HepG2 (cell line): ENCODE measurements around the gene C5orf24. TPM values are rescaled to one million over a fixed set of nuclear protein-coding genes. Genes with fewer than 3 reads are reported as not detected.

Experiments used
- ATAC-seq: fragments of 200-7000 bp; cut with Tn5 transposase; 3 replicates; pipeline ENCODE4 v1.9.1; 2020; ENCODE audit warnings: mild to moderate bottlenecking, moderate library complexity
- BruUV-seq: library from RNA; stranded (reverse); fragments of 400-500 nt; replicated peaks from 2 replicates; lab custom pipeline; 2021; lab: Mats Ljungman, UMichigan
- CTCF ChIA-PET: fragments of 300-600 bp; formaldehyde crosslinking; extraction: SDS; loops from one replicate; lab custom pipeline; 2021; ENCODE audit warnings: low total read pairs, inconsistent platforms, low intra/inter-chr PET ratio; lab: Yijun Ruan, JAX
- POLR2A ChIA-PET: fragments of 350-600 bp; sonication (Branson Sonifier 250); formaldehyde crosslinking; loops from one replicate; lab custom pipeline; 2020; ENCODE audit warnings: antibody characterized with exemption, inconsistent platforms; lab: Yijun Ruan, JAX
- DNase-seq: peaks from one replicate; pipeline ENCODE4 v3.0.0-alpha.2; 2015; ENCODE audit warnings: low spot score
- FAIRE-seq: peaks from 3 replicates; lab custom pipeline; 2011; peaks lifted over from hg19 to GRCh38; lab: Jason Lieb, UNC
- H2AFZ ChIP-seq: one replicate; pipeline ENCODE4 v1.6.1; 2011; ENCODE audit warnings: low read length, inconsistent platforms
- H3K27ac ChIP-seq: fragments of 300-600 bp; 3 replicates; pipeline ENCODE4 v1.8.0; 2011; ENCODE audit warnings: mixed run types, mild to moderate bottlenecking, mixed read lengths, low read length, inconsistent platforms; ENCODE audit not compliant: insufficient read depth; ENCODE audit errors: extremely low read length
- H3K27me3 ChIP-seq, 2 experiments: fragments of 200-600 bp in 1 of 2; 2 replicates in 1 of 2; 3 replicates in 1 of 2; pipeline versions ENCODE4 v1.6.0 to v1.8.0; 2011; ENCODE audit warnings: low read length in 2 of 2, mild to moderate bottlenecking in 2 of 2, moderate library complexity in 2 of 2, inconsistent platforms in 1 of 2; ENCODE audit not compliant: insufficient read depth in 2 of 2, control insufficient read depth in 1 of 2
- H3K36me3 ChIP-seq, 2 experiments: fragments of 200-600 bp in 1 of 2; replicated peaks in 1 of 2; 2 replicates in 1 of 2; 3 replicates in 1 of 2; pipeline versions ENCODE4 v1.5.1 to v1.8.0; 2011; ENCODE audit warnings: low read length in 2 of 2, inconsistent platforms in 1 of 2; ENCODE audit not compliant: insufficient read depth in 2 of 2, control insufficient read depth in 1 of 2
- H3K4me1 ChIP-seq: 2 replicates; pipeline ENCODE4 v1.5.1; 2012; ENCODE audit warnings: low read length, inconsistent platforms; ENCODE audit not compliant: insufficient read depth
- H3K4me2 ChIP-seq: 2 replicates; pipeline ENCODE4 v1.6.0; 2011; ENCODE audit warnings: low read depth, low read length, inconsistent platforms
- H3K4me3 ChIP-seq, 3 experiments: fragments of 200-600 bp in 1 of 3; sonication (generic), shearing (Covaris generic) in 1 of 3; replicated peaks in 1 of 3; 2 replicates each; pipeline ENCODE4 v1.5.1; 2011 to 2016; ENCODE audit warnings: low read length in 3 of 3, inconsistent platforms in 2 of 3, low read depth in 2 of 3, mild to moderate bottlenecking in 2 of 3, control low read depth in 1 of 3, mixed read lengths in 1 of 3; ENCODE audit not compliant: insufficient read depth in 1 of 3
- H3K79me2 ChIP-seq: one replicate; pipeline ENCODE4 v1.6.1; 2011; ENCODE audit warnings: low read length, inconsistent platforms; ENCODE audit not compliant: insufficient read depth
- H3K9ac ChIP-seq: 2 replicates; pipeline ENCODE4 v1.6.0; 2011; ENCODE audit warnings: mild to moderate bottlenecking, low read depth, low read length, inconsistent platforms; ENCODE audit not compliant: insufficient read depth
- H3K9me3 ChIP-seq: 2 replicates; pipeline ENCODE4 v1.5.1; 2012; ENCODE audit warnings: mild to moderate bottlenecking, low read length
- H4K20me1 ChIP-seq: 2 replicates; pipeline ENCODE4 v1.6.0; 2011; ENCODE audit warnings: inconsistent platforms, mild to moderate bottlenecking, low read length, moderate library complexity; ENCODE audit not compliant: insufficient read depth
- KAT7 ChIP-seq: IDR thresholded peaks from 2 replicates; pipeline ENCODE4 v1.6.1; 2018; ENCODE audit warnings: borderline replicate concordance, missing compliant biosample characterization
- RAD51 ChIP-seq: fragments of 450-650 bp; IDR thresholded peaks from 2 replicates; pipeline ENCODE4 v1.6.1; 2016; ENCODE audit warnings: borderline replicate concordance
- RELA ChIP-seq: sonication (generic); formaldehyde crosslinking; IDR thresholded peaks from 2 replicates; pipeline ENCODE4 v1.4.0; 2020; ENCODE audit warnings: missing genetic modification reagents
- REPIN1 ChIP-seq: sonication (generic); formaldehyde crosslinking; IDR thresholded peaks from 2 replicates; pipeline ENCODE4 v1.8.0; 2022; ENCODE audit warnings: missing genetic modification reagents, low read depth, mild to moderate bottlenecking, borderline replicate concordance
- SRSF9 ChIP-seq: fragments of 200-400 bp; formaldehyde crosslinking; IDR thresholded peaks from 2 replicates; pipeline ENCODE4 v1.6.1; 2018; ENCODE audit warnings: borderline replicate concordance, mild to moderate bottlenecking, low read depth, low read length; ENCODE audit not compliant: insufficient read depth, poor library complexity, severe bottlenecking
- ZBTB43 ChIP-seq: sonication (generic); formaldehyde crosslinking; conservative IDR thresholded peaks from 2 replicates; pipeline ENCODE4 v1.4.0; 2020; ENCODE audit warnings: missing genetic modification reagents
- ZNF615 ChIP-seq: sonication (generic); formaldehyde crosslinking; IDR thresholded peaks from 2 replicates; pipeline ENCODE4 v1.5.0; 2020; ENCODE audit warnings: mild to moderate bottlenecking, missing genetic modification reagents, borderline replicate concordance
- ZNF710 ChIP-seq: sonication (generic); formaldehyde crosslinking; IDR thresholded peaks from 2 replicates; pipeline ENCODE4 v1.5.0; 2020; ENCODE audit warnings: mild to moderate bottlenecking, missing genetic modification reagents, borderline replicate concordance
- WGBS: methylation state at CpG from one replicate; pipeline ENCODE4 v1.1.6; 2017; ENCODE audit warnings: low lambda C conversion rate; 5-methylcytosine and 5-hydroxymethylcytosine counted together
- in situ Hi-C: cut with HindIII; loops from 2 replicates; pipeline ENCODE4 v1.10.0; 2017; ENCODE audit warnings: low pct_unique_long_range_greater_than_20kb; ENCODE audit not compliant: extremely low pct_ligation_motif_present
- intact Hi-C: fragments of 100-400 bp; cut with micrococcal nuclease; formaldehyde crosslinking; loops from one replicate; pipeline ENCODE4 v1.10.0; 2022; ENCODE audit not compliant: unreplicated experiment
- polyA plus RNA-seq, 8 experiments: library from polyadenylated mRNA; depleted of rRNA in 3 of 8; stranded (reverse) in 7 of 8; unstranded in 1 of 8; fragments of >200 nt; fragmentation: Illumina TruSeq in 4 of 8; extraction: Trizol in 4 of 8; gene quantifications; 2 replicates each; pipeline versions ENCODE4 v1.2.1 to v1.2.3, GENCODE V29; 2011 to 2016; ENCODE audit warnings: low read depth in 4 of 8, missing spikeins in 1 of 8, mixed read lengths in 1 of 8; ENCODE audit not compliant: insufficient read depth in 1 of 8
- total RNA-seq, 5 experiments: library from RNA; depleted of rRNA; stranded (reverse); fragments of >200 nt; fragmentation: Illumina TruSeq; extraction: Trizol; gene quantifications; 2 replicates each; pipeline ENCODE4 v1.2.3, GENCODE V29; 2016; ENCODE audit warnings: low read depth in 1 of 5
- TF ChIP-seq, protein P1 (sequence below), 2 experiments: fragments of 450-650 bp in 1 of 2; sonication (generic) in 1 of 2; formaldehyde crosslinking; IDR thresholded peaks; 2 replicates each; pipeline versions ENCODE4 v1.5.0 to v1.8.0; 2020 to 2022; ENCODE audit warnings: mild to moderate bottlenecking in 1 of 2, missing genetic modification reagents in 1 of 2

The C5orf24 gene
- total and polyA plus RNA-seq, 2 of the 13 experiments (the other 11 are each of a cell fraction or from before 2014, with no cell fraction given) = 34.6 to 41.5 TPM

DNA sequence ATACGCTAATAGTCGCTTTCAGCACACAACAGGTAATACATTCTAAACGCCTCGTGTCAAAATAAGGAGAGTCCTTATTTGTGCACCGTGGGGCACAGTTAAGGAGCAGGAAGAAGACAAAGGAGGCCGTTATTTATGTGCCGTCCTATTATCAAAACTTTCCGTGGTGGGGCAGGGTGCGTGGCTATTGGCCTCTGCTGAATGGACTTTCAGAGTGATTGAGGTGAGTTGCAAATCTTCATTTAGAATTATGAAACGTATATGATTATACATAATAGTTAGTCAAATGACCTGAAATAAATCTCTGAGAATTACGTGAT lies 833 bp downstream of the C5orf24 start:
- peak; percentile 13 for ATAC-seq
- BruUV-seq = no TSS peak
- TF ChIP-seq REPIN1 (CRISPR knock-in tag) = no peak
- no peak for TF ChIP-seq ZNF615 (CRISPR knock-in tag)
- TF ChIP-seq RAD51 = no peak
- TF ChIP-seq RELA (CRISPR knock-in tag) = no peak
- no peak for TF ChIP-seq ZBTB43 (CRISPR knock-in tag)
- 0 out of 2 replicates have a peak, but pooled peaks have one; percentile 2 for TF ChIP-seq ZNF710
- no peak for TF ChIP-seq SRSF9
- TF ChIP-seq, protein P1, sequence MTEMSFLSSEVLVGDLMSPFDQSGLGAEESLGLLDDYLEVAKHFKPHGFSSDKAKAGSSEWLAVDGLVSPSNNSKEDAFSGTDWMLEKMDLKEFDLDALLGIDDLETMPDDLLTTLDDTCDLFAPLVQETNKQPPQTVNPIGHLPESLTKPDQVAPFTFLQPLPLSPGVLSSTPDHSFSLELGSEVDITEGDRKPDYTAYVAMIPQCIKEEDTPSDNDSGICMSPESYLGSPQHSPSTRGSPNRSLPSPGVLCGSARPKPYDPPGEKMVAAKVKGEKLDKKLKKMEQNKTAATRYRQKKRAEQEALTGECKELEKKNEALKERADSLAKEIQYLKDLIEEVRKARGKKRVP (CRISPR knock-in tag; IDR thresholded peaks at IDR 0.05) = 0 out of 4 replicates have a peak, but pooled peaks of 1 of the 2 experiments have one; percentile 10
- TF ChIP-seq KAT7 = no peak
- intact Hi-C loops = loop anchor here (5.0 kb wide), 1 partner anchor 39 kb away; no protein-coding TSS in a partner anchor
- Histone ChIP-seq H3K27me3 (no peaks in the 10 kb centered on the region), H3K9me3 (no peaks in the 10 kb centered on the region), H3K79me2 (peaks cover 25% of the 10 kb centered on the region), H3K27ac (peak overlapping the region; percentile 94), H3K4me1 (peaks cover 50% of the 10 kb centered on the region), H3K4me3 (peak overlapping the region; percentile 72 to 81 (median 74)), H3K36me3 (no peaks in the 10 kb centered on the region), H3K9ac (peak overlapping the region; percentile 92), H2AFZ (no peak overlapping the region), H4K20me1 (no peaks in the 10 kb centered on the region), H3K4me2 (peak overlapping the region; percentile 74)
- peak; percentile 25 for DNase-seq
- 2% methylated on average over 11 of the region's 11 CpGs for WGBS
- CTCF ChIA-PET = no interaction called here
- in situ Hi-C loops = no loop called here
- POLR2A ChIA-PET = interaction anchor here (0.9 to 2.4 kb wide), 3 partner anchors 13 to 58 kb away, joined by 3 to 37 read pairs (median 11); partner anchors contain the start of genes PCBD2 and TXNDC15
- no peak for FAIRE-seq
